A673 (cell line): ENCODE results near the gene GPR176. TPM values are rescaled to one million over a fixed set of nuclear protein-coding genes. Genes with fewer than 3 reads are reported as not detected.

Experiments
- BruUV-seq: library from RNA; stranded (reverse); fragments of 400-500 nt; replicated peaks from 2 replicates; lab custom pipeline; 2021; lab: Mats Ljungman, UMichigan
- CTCF ChIA-PET: fragments of 300-600 bp; sonication (Branson Sonifier 250); formaldehyde crosslinking; loops from one replicate; lab custom pipeline; 2022; ENCODE audit warnings: antibody characterized with exemption; lab: Charles Lee
- POLR2A ChIA-PET: fragments of 300-600 bp; sonication (Branson Sonifier 250); formaldehyde crosslinking; loops from one replicate; lab custom pipeline; 2022; ENCODE audit warnings: antibody characterized with exemption; ENCODE audit not compliant: low non-redundant PET; lab: Charles Lee
- DNase-seq: peaks from one replicate; pipeline ENCODE4 v3.0.0-alpha.2; 2015; ENCODE audit warnings: low spot score
- H3K27ac ChIP-seq: fragments of 200-600 bp; sonication (generic); 2 replicates; pipeline ENCODE4 v1.5.1; 2016; ENCODE audit warnings: mixed run types, low read depth, mild to moderate bottlenecking, mixed read lengths, antibody characterized with exemption, low read length; ENCODE audit not compliant: poor library complexity, severe bottlenecking
- H3K27me3 ChIP-seq: fragments of 200-600 bp; sonication (generic); replicated peaks from 2 replicates; pipeline ENCODE4 v1.6.1; 2017; ENCODE audit warnings: mixed run types, low read depth, mild to moderate bottlenecking, mixed read lengths, antibody characterized with exemption, low read length; ENCODE audit not compliant: insufficient read depth, poor library complexity
- H3K36me3 ChIP-seq: fragments of 200-600 bp; sonication (generic); 2 replicates; pipeline ENCODE4 v1.6.1; 2016; ENCODE audit warnings: mixed run types, mild to moderate bottlenecking, mixed read lengths, antibody characterized with exemption, low read length; ENCODE audit not compliant: insufficient read depth, poor library complexity, severe bottlenecking
- H3K4me1 ChIP-seq: fragments of 200-600 bp; sonication (generic); 2 replicates; pipeline ENCODE4 v1.6.1; 2017; ENCODE audit warnings: mixed run types, mild to moderate bottlenecking, mixed read lengths, antibody characterized with exemption, low read length; ENCODE audit not compliant: insufficient read depth, poor library complexity, severe bottlenecking
- H3K4me3 ChIP-seq: fragments of 200-600 bp; sonication (generic); 2 replicates; pipeline ENCODE4 v1.5.1; 2016; ENCODE audit warnings: low read depth, mixed run types, mild to moderate bottlenecking, mixed read lengths, low read length; ENCODE audit not compliant: poor library complexity, severe bottlenecking
- H3K9me3 ChIP-seq: fragments of 200-600 bp; sonication (generic); 2 replicates; pipeline ENCODE4 v1.6.1; 2016; ENCODE audit warnings: mixed run types, low read depth, mild to moderate bottlenecking, mixed read lengths, antibody characterized with exemption, low read length; ENCODE audit not compliant: poor library complexity, severe bottlenecking
- CTCF ChIP-seq: fragments of 300-800, 200-600 bp; sonication (generic); conservative IDR thresholded peaks from 2 replicates; pipeline ENCODE4 v1.5.1; 2017; ENCODE audit warnings: low read depth, mild to moderate bottlenecking, antibody characterized with exemption, low read length, moderate library complexity, mixed read lengths
- EZH2 ChIP-seq: fragments of 200-600 bp; sonication (generic); IDR thresholded peaks from 2 replicates; pipeline ENCODE4 v1.6.1; 2017; ENCODE audit warnings: borderline replicate concordance, low read depth, mild to moderate bottlenecking, mixed read lengths, antibody characterized with exemption, low read length; ENCODE audit not compliant: poor library complexity, severe bottlenecking
- intact Hi-C: fragments of 100-400 bp; cut with micrococcal nuclease; formaldehyde crosslinking; loops from one replicate; pipeline ENCODE4 v1.10.0; 2022; ENCODE audit not compliant: unreplicated experiment
- total RNA-seq: library from RNA; stranded (reverse); gene quantifications from 2 replicates; pipeline ENCODE4 v1.2.3, GENCODE V29; 2021

The GPR176 gene
- total RNA-seq, 1 experiment from 2014 or later = 5.6 TPM

GRCh38 chr15:39889601-39890000, 30.5 kb downstream of the GPR176 start:
- no peaks in the 10 kb centered on the region for H3K9me3 ChIP-seq
- BruUV-seq = no TSS peak
- no peak overlapping the region for H3K4me3 ChIP-seq
- H3K27me3 ChIP-seq = no peaks in the 10 kb centered on the region
- H3K36me3 ChIP-seq = no peaks in the 10 kb centered on the region
- no peak for TF ChIP-seq CTCF
- no peak for TF ChIP-seq EZH2
- CTCF ChIA-PET = no interaction called here
- no peak overlapping the region for H3K27ac ChIP-seq
- no peak for DNase-seq
- peaks cover 6% of the 10 kb centered on the region for H3K4me1 ChIP-seq
- intact Hi-C loops = loop anchor here (5.0 to 10.0 kb wide), 4 partner anchors 33 to 385 kb away; partner anchors contain the start of genes GPR176 and SRP14
- POLR2A ChIA-PET = no interaction called here

GRCh38 chr15:39888809-39889208, 31.3 kb downstream of the GPR176 start:
- H3K27ac ChIP-seq = no peak overlapping the region
- intact Hi-C loops = loop anchor here (5.0 to 10.0 kb wide), 4 partner anchors 33 to 386 kb away; partner anchors contain the start of genes GPR176 and SRP14
- no peak overlapping the region for H3K4me3 ChIP-seq
- no TSS peak for BruUV-seq
- no peak for TF ChIP-seq EZH2
- peak; percentile 24; the same call in 1 of the 2 replicates for TF ChIP-seq CTCF
- H3K9me3 ChIP-seq = no peaks in the 10 kb centered on the region
- POLR2A ChIA-PET = no interaction called here
- no peaks in the 10 kb centered on the region for H3K27me3 ChIP-seq
- CTCF ChIA-PET = interaction anchor here (1.5 kb wide), 1 partner anchor 385 kb away, joined by 5 read pairs; no protein-coding TSS in a partner anchor
- peaks cover 6% of the 10 kb centered on the region for H3K4me1 ChIP-seq
- no peaks in the 10 kb centered on the region for H3K36me3 ChIP-seq
- DNase-seq = peak; percentile 19

- Histone ChIP-seq H3K27me3 (no peaks in the 10 kb centered on the region), H3K9me3 (no peaks in the 10 kb centered on the region), H3K27ac (no peak overlapping the region), H3K4me1 (peaks cover 6% of the 10 kb centered on the region), H3K4me3 (no peak overlapping the region), H3K36me3 (no peaks in the 10 kb centered on the region)
- DNase-seq = no peak
- CTCF ChIA-PET = interaction anchor here (1.5 kb wide), 1 partner anchor 386 kb away, joined by 5 read pairs; no protein-coding TSS in a partner anchor
- TF ChIP-seq CTCF (no peak), EZH2 (no peak)
- POLR2A ChIA-PET = no interaction called here
- intact Hi-C loops = loop anchor here (5.0 to 10.0 kb wide), 4 partner anchors 34 to 387 kb away; partner anchors contain the start of genes GPR176 and SRP14
- BruUV-seq = no TSS peak
Measured at GRCh38 chr15:39888243-39888642, 31.8 kb downstream of the GPR176 start.
